Superior temporal gyrus (tissue), 1 donor: ENCODE measurements around the gene PLEKHG2.

Source experiments
- DNase-seq: peaks from one replicate; pipeline ENCODE4 v3.0.0-alpha.2; 2016; ENCODE audit errors: extremely low spot score

The PLEKHG2 gene

DNA sequence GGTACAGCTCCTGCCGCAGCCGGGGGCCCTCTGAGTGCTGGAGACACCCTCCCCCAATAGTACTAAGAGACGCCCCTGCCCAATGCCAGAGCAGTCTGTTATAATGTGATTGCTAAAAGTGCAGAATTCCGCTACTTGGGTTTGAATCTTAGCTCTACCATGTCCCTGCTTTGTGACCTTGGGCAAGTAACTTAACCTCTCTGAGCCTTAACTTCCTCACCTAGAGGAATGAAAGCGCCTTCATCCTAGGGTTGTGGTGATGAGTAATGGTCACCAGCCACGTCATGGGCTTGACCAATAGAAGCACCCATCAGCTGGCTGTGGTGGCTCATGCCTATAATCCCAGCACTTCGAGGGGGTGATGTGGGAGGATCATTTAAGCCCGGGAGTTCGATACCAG, 6.5 kb downstream of the PLEKHG2 start:
- no peak for DNase-seq

GRCh38 chr19:39420769-39421168, 8.3 kb downstream of the PLEKHG2 start:
- no peak for DNase-seq

DNA sequence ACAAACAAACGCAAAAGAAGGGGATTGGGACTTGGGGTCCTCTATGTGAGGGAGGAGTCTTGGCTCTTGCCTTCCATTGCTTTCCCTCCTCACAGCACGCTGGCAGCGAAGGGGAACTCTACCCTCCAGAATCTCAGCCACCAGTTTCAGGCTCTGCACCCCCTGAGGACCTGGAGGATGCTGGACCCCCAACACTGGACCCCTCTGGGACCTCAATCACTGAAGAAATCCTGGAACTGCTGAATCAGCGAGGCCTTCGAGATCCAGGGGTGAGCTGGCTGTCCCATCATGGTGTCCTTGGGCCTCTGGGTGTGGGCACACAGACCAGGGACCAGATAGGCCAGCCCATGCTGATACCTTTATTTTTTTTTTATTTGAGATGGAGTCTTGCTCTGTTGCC, 9.6 kb downstream of the PLEKHG2 start:
- DNase-seq, result no peak

DNA sequence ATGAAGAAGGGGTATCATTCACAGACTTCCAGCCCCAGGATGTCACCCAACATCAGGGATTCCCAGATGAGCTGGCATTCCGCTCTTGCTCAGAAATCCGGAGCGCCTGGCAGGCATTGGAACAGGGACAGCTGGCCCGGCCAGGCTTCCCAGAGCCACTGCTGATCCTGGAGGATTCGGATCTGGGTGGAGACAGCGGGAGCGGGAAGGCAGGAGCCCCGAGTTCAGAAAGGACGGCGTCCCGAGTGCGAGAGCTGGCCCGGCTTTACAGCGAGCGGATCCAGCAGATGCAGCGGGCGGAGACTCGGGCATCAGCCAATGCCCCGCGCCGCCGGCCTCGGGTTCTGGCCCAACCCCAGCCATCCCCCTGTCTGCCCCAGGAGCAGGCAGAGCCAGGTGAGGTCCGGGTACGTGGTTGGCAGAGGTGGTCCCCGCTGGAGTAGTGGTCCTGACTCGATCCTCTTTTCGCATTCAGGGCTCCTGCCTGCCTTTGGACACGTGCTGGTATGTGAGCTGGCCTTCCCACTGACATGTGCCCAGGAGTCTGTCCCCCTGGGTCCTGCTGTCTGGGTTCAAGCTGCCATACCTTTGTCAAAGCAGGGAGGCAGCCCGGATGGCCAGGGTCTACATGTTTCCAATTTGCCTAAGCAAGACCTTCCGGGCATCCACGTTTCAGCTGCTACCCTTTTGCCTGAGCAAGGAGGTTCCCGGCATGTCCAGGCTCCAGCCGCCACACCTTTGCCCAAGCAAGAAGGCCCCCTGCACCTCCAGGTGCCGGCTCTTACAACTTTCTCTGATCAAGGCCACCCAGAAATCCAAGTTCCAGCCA, 11.0 kb downstream of the PLEKHG2 start:
- DNase-seq, result no peak

- no peak for DNase-seq
Observed at GRCh38 chr19:39424934-39425333, 12.5 kb downstream of the PLEKHG2 start.

GRCh38 chr19:39425744-39426143, 13.3 kb downstream of the PLEKHG2 start:
- DNase-seq, result no peak

- DNase-seq, result no peak
Observed at GRCh38 chr19:39426170-39426569, 13.7 kb downstream of the PLEKHG2 start.

GRCh38 chr19:39427707-39428106, 15.2 kb downstream of the PLEKHG2 start:
- DNase-seq, result no peak

DNA sequence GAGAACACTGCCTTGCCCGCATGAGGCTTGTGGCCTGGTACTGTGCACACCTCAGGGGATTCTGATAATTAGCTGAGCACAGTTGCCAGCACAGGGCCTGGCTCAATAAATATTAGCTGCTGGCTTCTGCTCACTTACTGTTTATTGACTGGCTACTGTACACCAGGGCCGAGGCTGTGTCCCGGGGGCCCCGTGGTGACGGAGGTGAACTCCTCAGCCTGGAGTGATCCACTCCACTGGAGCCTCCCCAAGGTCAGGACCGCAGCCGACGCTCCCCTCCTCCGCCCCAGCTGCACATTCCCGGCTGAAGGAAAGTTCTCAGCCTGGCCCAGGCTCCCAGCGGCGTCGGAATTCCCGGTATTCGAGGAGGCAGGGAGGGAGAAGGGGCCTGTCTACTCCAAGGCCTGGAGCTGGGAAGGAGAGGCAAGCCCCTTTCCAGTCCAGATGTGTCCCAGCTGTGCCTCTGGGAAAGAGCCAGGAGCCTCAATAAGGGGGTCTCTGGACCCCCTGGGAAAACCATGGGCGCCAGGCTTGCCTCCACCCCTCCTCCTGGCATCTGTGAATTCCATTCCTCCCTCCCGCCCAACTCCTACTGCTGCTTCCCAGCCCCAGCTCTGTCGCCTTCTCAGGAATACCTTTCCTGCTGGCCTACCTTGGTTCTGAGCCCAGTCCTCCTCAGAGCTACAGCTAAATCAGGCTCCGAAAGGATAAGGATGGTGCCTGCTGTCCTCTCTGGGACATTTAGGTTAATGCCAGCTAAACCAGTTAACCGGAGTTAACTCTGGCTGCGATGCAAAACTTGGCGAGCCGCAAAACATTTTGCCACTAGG, 16.0 kb downstream of the PLEKHG2 start:
- DNase-seq, result no peak

GRCh38 chr19:39430675-39431593, 18.5 kb downstream of the PLEKHG2 start:
- DNase-seq, result no peak

- DNase-seq, result no peak
Observed at GRCh38 chr19:39432677-39433025, 20.2 kb downstream of the PLEKHG2 start.

DNA sequence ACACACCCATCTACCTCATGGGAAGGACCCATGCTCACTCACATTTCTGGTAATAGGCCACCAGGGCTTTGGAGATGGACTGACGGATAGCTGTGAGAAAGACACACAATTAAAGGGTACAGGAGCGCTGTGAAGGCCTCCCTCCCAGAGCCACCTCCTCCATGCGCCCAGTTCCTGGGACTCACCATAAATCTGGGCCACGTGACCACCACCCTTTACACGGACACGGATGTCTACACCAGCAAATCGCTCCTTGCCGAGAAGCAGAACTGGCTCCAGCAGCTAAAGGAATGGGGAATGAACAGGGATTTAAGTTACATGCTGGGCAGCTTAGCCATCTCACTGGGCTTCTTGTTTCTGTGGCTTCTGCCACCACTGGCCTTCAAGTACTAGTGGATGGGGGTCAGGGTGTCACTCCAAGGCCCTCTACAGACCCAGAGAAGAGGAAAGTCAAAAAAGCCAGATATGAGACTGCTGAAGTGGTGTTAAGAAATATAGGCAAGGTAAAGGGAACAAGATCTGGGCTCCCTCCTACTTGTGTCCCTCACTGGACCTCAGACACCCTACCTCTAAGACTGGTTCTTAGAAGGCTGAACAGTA, 21.1 kb downstream of the PLEKHG2 start:
- DNase-seq, result no peak

DNA sequence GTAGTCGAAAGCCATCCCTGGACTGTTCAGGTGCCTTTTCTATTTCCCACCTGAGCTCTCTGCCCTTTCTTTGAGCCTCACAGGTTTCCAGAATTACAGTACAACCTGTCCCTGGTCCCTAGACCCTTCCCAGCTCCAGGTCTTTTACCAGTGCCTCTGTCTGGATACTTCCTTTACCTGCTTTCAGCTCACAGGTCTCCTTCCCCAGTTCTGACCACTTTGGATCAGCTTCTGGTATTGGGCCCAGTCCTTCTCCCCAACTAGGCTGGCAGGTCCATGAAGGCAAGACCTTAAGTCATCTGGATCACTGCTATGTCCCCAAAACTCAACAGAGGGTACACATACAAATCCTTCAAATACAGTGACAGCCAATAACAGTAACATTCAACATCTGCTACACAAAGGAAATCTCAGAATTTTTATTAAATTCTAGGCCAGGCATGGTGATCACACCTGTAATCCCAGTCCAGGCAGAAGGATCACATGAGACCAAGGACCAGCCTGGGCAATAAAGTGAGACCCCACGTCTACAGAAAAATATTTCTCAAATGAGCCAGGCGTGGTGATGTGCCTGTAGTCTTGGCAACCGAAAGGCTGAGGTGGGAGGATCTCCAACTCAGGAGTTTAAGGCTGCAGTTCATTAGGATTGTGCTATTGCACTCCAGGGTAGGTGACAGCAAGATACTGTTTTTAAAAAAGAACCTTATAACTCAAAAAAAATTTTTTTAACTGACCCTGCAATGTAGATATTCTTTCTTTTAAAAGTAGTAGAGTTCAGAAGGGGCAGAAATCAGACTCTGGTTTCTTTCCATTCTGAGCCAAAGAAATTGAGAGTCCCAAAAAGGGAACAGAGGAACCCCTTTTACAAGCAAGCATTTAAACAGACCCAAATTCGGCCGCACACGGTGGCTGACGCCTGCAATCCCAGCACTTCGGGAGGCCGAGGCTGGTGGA, 21.9 kb downstream of the PLEKHG2 start:
- DNase-seq, result no peak

GRCh38 chr19:39435499-39436349, 23.3 kb downstream of the PLEKHG2 start, which contains the start of gene RPS16:
Gene RPS16 (minus strand): TSS chr19:39435949. CDS start chr19:39435895, 54 bp downstream.
- peak; percentile 99 for DNase-seq

- DNase-seq, result no peak
Observed at GRCh38 chr19:39436350-39436716, 23.9 kb downstream of the PLEKHG2 start.

- DNase-seq, result no peak
Observed at GRCh38 chr19:39438270-39438934, 25.9 kb downstream of the PLEKHG2 start.

- no peak for DNase-seq
Observed at GRCh38 chr19:39444598-39445195, 32.2 kb downstream of the PLEKHG2 start.
